ENCODE measurements around the gene CUX1.

CUX1 gene

DNA sequence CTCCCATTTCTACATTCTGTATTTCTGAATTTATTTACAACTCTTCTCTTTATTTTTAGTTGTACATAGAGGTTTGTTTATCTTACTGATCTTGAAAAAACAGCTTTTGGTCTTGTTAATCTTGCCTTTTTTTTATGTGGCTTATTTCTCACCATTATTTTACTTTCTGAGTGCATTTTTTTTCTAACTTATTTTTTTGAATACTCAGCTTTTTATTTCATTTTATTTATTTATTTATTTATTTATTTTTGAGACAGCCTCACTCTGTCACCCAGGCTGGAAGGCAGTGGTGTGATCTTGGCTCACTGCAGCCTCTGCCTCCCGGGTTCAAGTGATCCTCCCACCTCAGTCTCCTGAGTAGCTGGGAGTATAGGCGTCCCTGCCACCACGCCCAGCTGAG, 23.9 kb downstream of the CUX1 start:
- Histone ChIP-seq H3K36me3 (ENCODE audit: insufficient read depth, low read length) (peaks cover 6% of the 10 kb centered on the region), H3K9ac (ENCODE audit: low read depth, low read length) (no peak overlapping the region), H3K9me3 (ENCODE audit: insufficient read depth, low read length, severe bottlenecking) (no peaks in the 10 kb centered on the region), H4K20me1 (ENCODE audit: insufficient read depth, low read length) (peaks cover 62% of the 10 kb centered on the region), H2AFZ (ENCODE audit: low read depth, low read length) (no peak overlapping the region), H3K27ac (ENCODE audit: low read length) (no peak overlapping the region), H3K4me3 (ENCODE audit: low read depth in 1 of 2, low read length in 2 of 2) (no peak overlapping the region), H3K4me2 (ENCODE audit: insufficient read depth, low read length) (no peak overlapping the region), H3K4me1 (ENCODE audit: insufficient read depth, low read length) (peaks cover 9% of the 10 kb centered on the region), H3K27me3 (ENCODE audit: insufficient read depth, low read length, poor library complexity) (no peaks in the 10 kb centered on the region), H3K79me2 (ENCODE audit: insufficient read depth, low read length) (peaks cover 98% of the 10 kb centered on the region)
- ATAC-seq (ENCODE audit: insufficient read depth, low read depth) (no peak), DNase-seq (no peak)
- TF ChIP-seq, protein P1, sequence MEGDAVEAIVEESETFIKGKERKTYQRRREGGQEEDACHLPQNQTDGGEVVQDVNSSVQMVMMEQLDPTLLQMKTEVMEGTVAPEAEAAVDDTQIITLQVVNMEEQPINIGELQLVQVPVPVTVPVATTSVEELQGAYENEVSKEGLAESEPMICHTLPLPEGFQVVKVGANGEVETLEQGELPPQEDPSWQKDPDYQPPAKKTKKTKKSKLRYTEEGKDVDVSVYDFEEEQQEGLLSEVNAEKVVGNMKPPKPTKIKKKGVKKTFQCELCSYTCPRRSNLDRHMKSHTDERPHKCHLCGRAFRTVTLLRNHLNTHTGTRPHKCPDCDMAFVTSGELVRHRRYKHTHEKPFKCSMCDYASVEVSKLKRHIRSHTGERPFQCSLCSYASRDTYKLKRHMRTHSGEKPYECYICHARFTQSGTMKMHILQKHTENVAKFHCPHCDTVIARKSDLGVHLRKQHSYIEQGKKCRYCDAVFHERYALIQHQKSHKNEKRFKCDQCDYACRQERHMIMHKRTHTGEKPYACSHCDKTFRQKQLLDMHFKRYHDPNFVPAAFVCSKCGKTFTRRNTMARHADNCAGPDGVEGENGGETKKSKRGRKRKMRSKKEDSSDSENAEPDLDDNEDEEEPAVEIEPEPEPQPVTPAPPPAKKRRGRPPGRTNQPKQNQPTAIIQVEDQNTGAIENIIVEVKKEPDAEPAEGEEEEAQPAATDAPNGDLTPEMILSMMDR (IDR thresholded peaks at IDR 0.05; ENCODE audit: borderline replicate concordance, extremely low read depth, low read length, poor library complexity, severe bottlenecking), result no peak
- no peak for TF ChIP-seq EZH2 (IDR thresholded peaks at IDR 0.05; ENCODE audit: borderline replicate concordance, low read depth, low read length, severe bottlenecking)

DNA sequence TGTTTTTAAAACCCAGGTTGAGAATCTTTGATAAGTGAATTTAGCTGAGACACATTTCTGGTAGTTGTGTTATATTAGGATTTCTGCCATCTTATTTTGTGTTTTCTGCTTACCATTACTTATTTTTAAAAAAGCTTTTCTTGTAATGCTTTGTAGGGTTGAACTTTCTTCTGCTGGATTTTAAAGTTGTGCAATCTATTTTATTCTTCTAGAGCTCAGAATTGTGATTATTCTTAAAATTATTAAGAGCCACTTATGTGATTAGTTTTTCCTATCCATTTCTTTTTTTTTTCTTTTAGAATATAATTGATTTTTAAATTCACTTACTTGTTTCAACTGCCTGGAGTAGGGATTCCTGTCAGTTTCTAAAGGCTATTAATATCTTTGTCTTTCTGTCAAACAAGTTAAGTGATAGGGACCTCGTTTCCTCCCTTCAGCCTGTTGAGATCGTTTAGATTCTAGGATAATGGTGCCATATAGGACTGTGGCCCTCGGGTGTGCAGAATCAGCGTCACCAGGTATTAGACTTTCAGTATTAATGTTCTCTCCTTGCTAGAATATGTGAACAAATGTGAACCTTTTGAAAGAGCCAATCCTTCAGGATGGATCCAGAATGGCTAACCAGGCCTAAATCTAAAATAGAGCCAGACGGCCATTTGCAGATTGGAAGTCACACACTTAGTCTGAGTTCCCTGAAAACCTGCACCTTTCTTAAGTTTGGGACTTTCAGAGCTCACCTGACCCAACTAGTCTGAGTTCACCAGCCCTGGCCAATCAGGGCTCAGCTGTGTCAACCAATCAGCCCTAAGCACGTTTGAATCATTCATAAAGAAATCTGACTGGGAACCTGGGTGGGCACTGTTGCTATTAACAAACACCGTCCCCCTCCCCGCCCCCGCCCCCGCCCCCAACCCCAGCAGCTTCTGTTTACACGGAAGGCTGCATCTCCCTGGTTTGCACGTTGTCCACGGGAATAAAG, 26.2 kb downstream of the CUX1 start:
- peaks cover 1% of the 10 kb centered on the region for H3K9me3 ChIP-seq (ENCODE audit: insufficient read depth, low read length, severe bottlenecking)
- H3K4me2 ChIP-seq (ENCODE audit: insufficient read depth, low read length), result no peak overlapping the region
- peaks cover 31% of the 10 kb centered on the region for H3K4me1 ChIP-seq (ENCODE audit: insufficient read depth, low read length)
- H4K20me1 ChIP-seq (ENCODE audit: insufficient read depth, low read length), result peaks cover 60% of the 10 kb centered on the region
- no peaks in the 10 kb centered on the region for H3K27me3 ChIP-seq (ENCODE audit: insufficient read depth, low read length, poor library complexity)
- peaks cover 97% of the 10 kb centered on the region for H3K79me2 ChIP-seq (ENCODE audit: insufficient read depth, low read length)
- no peak overlapping the region for H3K9ac ChIP-seq (ENCODE audit: low read depth, low read length)
- H3K4me3 ChIP-seq (ENCODE audit: low read depth in 1 of 2, low read length in 2 of 2), result no peak overlapping the region
- ATAC-seq (ENCODE audit: insufficient read depth, low read depth) (no peak), DNase-seq (no peak)
- H2AFZ ChIP-seq (ENCODE audit: low read depth, low read length), result no peak overlapping the region
- TF ChIP-seq EZH2 (IDR thresholded peaks at IDR 0.05; ENCODE audit: borderline replicate concordance, low read depth, low read length, severe bottlenecking), result no peak
- TF ChIP-seq, protein P1 (IDR thresholded peaks at IDR 0.05; ENCODE audit: borderline replicate concordance, extremely low read depth, low read length, poor library complexity, severe bottlenecking), result no peak
- peaks cover 6% of the 10 kb centered on the region for H3K36me3 ChIP-seq (ENCODE audit: insufficient read depth, low read length)
- no peak overlapping the region for H3K27ac ChIP-seq (ENCODE audit: low read length)

DNA sequence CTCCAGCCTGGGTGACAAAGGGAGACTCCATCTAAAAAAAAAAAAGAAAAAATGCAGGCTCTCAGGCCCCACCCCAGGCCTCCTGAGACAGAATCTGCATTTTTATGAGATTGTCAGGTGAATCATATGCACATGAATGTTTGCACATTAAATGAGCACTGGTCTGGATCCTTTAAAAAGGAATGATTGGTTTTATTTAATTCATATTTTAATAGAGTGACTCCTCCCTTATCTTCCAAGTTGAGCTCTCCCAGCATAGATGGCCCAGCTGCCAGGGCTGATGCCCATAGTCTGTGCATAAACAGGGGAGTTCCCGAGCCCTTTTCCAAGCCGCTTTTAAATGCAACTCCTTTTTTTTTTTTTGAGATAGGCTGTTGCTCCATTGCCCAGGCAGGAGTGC, 28.5 kb downstream of the CUX1 start:
- no peak for ATAC-seq (ENCODE audit: insufficient read depth, low read depth)
- peaks cover 6% of the 10 kb centered on the region for H3K36me3 ChIP-seq (ENCODE audit: insufficient read depth, low read length)
- no peak overlapping the region for H3K9ac ChIP-seq (ENCODE audit: low read depth, low read length)

More for the DNA sequence above, 28.5 kb downstream of the CUX1 start:
- no peak overlapping the region for H3K4me2 ChIP-seq (ENCODE audit: insufficient read depth, low read length)
- peaks cover 97% of the 10 kb centered on the region for H3K79me2 ChIP-seq (ENCODE audit: insufficient read depth, low read length)
- H4K20me1 ChIP-seq (ENCODE audit: insufficient read depth, low read length), result peaks cover 69% of the 10 kb centered on the region
- H3K27ac ChIP-seq (ENCODE audit: low read length), result no peak overlapping the region
- TF ChIP-seq, protein P1 (IDR thresholded peaks at IDR 0.05; ENCODE audit: borderline replicate concordance, extremely low read depth, low read length, poor library complexity, severe bottlenecking), result no peak
- no peak for TF ChIP-seq EZH2 (IDR thresholded peaks at IDR 0.05; ENCODE audit: borderline replicate concordance, low read depth, low read length, severe bottlenecking)
- H3K27me3 ChIP-seq (ENCODE audit: insufficient read depth, low read length, poor library complexity), result no peaks in the 10 kb centered on the region
- no peak overlapping the region for H3K4me3 ChIP-seq (ENCODE audit: low read depth in 1 of 2, low read length in 2 of 2)
- H3K4me1 ChIP-seq (ENCODE audit: insufficient read depth, low read length), result peaks cover 31% of the 10 kb centered on the region
- no peak overlapping the region for H2AFZ ChIP-seq (ENCODE audit: low read depth, low read length)
- no peak for DNase-seq
- peaks cover 1% of the 10 kb centered on the region for H3K9me3 ChIP-seq (ENCODE audit: insufficient read depth, low read length, severe bottlenecking)
